Measurements from ENCODE around the gene CMTM8. TPM values are rescaled to one million over a fixed set of nuclear protein-coding genes. Genes with fewer than 3 reads are reported as not detected.

Gene CMTM8
- 0.16 TPM in 1 of 2 replicates, not detected in the other for total RNA-seq

GRCh38 chr3:32238453-32239306 is at the start of gene CMTM8:
CMTM8 (plus strand) TSS chr3:32238680; CDS start chr3:32238973, 293 bp downstream.

GRCh38 chr3:32391643-32392535 is 153.4 kb downstream of the CMTM8 start, which contains the start of gene CMTM7:
CMTM7 (plus strand) TSS chr3:32391853; CDS start chr3:32391907, 54 bp downstream.

Small RNAs within 50 kb of the gene (small RNA-seq; reads per million reads assigned to genes)
- not detected for gene AC097639.2

Other genes with a start within 250 kb of the CMTM8 start
- 9.5 and 10.5 TPM in 2 replicates for gene GPD1L, start 132.1 kb upstream of the CMTM8 start, total RNA-seq
- gene CMTM7, start 153.2 kb downstream of the CMTM8 start, total RNA-seq = 4.3 and 6.2 TPM in 2 replicates